Measurements from ENCODE around the gene NRXN3.
A peak's percentile ranks its signal among the peaks of the same experiment; 100 is the strongest.

Gene NRXN3

GRCh38 chr14:78561074-78561473 is 390.9 kb downstream of the NRXN3 start:
- no peaks in the 10 kb centered on the region for H3K9me2 ChIP-seq (replicated peaks; ENCODE audit: insufficient read depth, low read length)
- H3K36me3 ChIP-seq (ENCODE audit: low read length): no peaks in the 10 kb centered on the region
- H2AFZ ChIP-seq (ENCODE audit: low read depth, low read length, severe bottlenecking): no peak overlapping the region
- H3K4me3 ChIP-seq (ENCODE audit: insufficient read depth, low read length, poor library complexity, severe bottlenecking): no peak overlapping the region
- TF ChIP-seq CTCF (IDR thresholded peaks at IDR 0.05; ENCODE audit: insufficient read depth, low read length, poor library complexity, severe bottlenecking) (no peak), EZH2phosphoT487 (conservative IDR thresholded peaks at IDR 0.05; ENCODE audit: low read length) (no peak)
- H3K27ac ChIP-seq (ENCODE audit: low read depth, low read length): no peak overlapping the region
- no peaks in the 10 kb centered on the region for H3K9me3 ChIP-seq (ENCODE audit: insufficient read depth, low read length)
- H4K20me1 ChIP-seq (ENCODE audit: low read depth, low read length): no peaks in the 10 kb centered on the region
- H3K79me2 ChIP-seq (ENCODE audit: insufficient read depth, low read length): no peaks in the 10 kb centered on the region
- H3K4me2 ChIP-seq (ENCODE audit: low read depth, low read length, poor library complexity, severe bottlenecking): no peak overlapping the region
- H3K9ac ChIP-seq (ENCODE audit: low read length): no peak overlapping the region
- no peaks in the 10 kb centered on the region for H3F3A ChIP-seq (ENCODE audit: insufficient read depth)
- no peaks in the 10 kb centered on the region for H3K27me3 ChIP-seq (ENCODE audit: low read length)

GRCh38 chr14:78566026-78566858 is 396.1 kb downstream of the NRXN3 start:
- Histone ChIP-seq H3K9ac (ENCODE audit: low read length) (no peak overlapping the region), H3K9me3 (ENCODE audit: insufficient read depth, low read length) (no peaks in the 10 kb centered on the region), H3K4me3 (ENCODE audit: insufficient read depth, low read length, poor library complexity, severe bottlenecking) (no peak overlapping the region), H3K79me2 (ENCODE audit: insufficient read depth, low read length) (no peaks in the 10 kb centered on the region), H3K9me2 (replicated peaks; ENCODE audit: insufficient read depth, low read length) (no peaks in the 10 kb centered on the region), H3K27me3 (ENCODE audit: low read length) (no peaks in the 10 kb centered on the region), H3K27ac (ENCODE audit: low read depth, low read length) (no peak overlapping the region), H3K4me2 (ENCODE audit: low read depth, low read length, poor library complexity, severe bottlenecking) (no peak overlapping the region), H3F3A (ENCODE audit: insufficient read depth) (no peaks in the 10 kb centered on the region), H2AFZ (ENCODE audit: low read depth, low read length, severe bottlenecking) (no peak overlapping the region), H4K20me1 (ENCODE audit: low read depth, low read length) (no peaks in the 10 kb centered on the region), H3K36me3 (ENCODE audit: low read length) (no peaks in the 10 kb centered on the region)
- TF ChIP-seq EZH2phosphoT487 (conservative IDR thresholded peaks at IDR 0.05; ENCODE audit: low read length): no peak
- TF ChIP-seq CTCF (IDR thresholded peaks at IDR 0.05; ENCODE audit: insufficient read depth, low read length, poor library complexity, severe bottlenecking): peak; percentile 87

GRCh38 chr14:78566859-78567172 is 396.6 kb downstream of the NRXN3 start:
- no peaks in the 10 kb centered on the region for H3K36me3 ChIP-seq (ENCODE audit: low read length)
- H3F3A ChIP-seq (ENCODE audit: insufficient read depth): no peaks in the 10 kb centered on the region
- H4K20me1 ChIP-seq (ENCODE audit: low read depth, low read length): no peaks in the 10 kb centered on the region
- no peak overlapping the region for H2AFZ ChIP-seq (ENCODE audit: low read depth, low read length, severe bottlenecking)
- H3K4me3 ChIP-seq (ENCODE audit: insufficient read depth, low read length, poor library complexity, severe bottlenecking): no peak overlapping the region
- TF ChIP-seq CTCF (IDR thresholded peaks at IDR 0.05; ENCODE audit: insufficient read depth, low read length, poor library complexity, severe bottlenecking): no peak
- TF ChIP-seq EZH2phosphoT487 (conservative IDR thresholded peaks at IDR 0.05; ENCODE audit: low read length): no peak
- no peak overlapping the region for H3K9ac ChIP-seq (ENCODE audit: low read length)
- H3K9me3 ChIP-seq (ENCODE audit: insufficient read depth, low read length): no peaks in the 10 kb centered on the region
- H3K4me2 ChIP-seq (ENCODE audit: low read depth, low read length, poor library complexity, severe bottlenecking): no peak overlapping the region
- no peak overlapping the region for H3K27ac ChIP-seq (ENCODE audit: low read depth, low read length)
- H3K79me2 ChIP-seq (ENCODE audit: insufficient read depth, low read length): no peaks in the 10 kb centered on the region
- no peaks in the 10 kb centered on the region for H3K9me2 ChIP-seq (replicated peaks; ENCODE audit: insufficient read depth, low read length)
- H3K27me3 ChIP-seq (ENCODE audit: low read length): no peaks in the 10 kb centered on the region
